Fibroblast of lung (primary cell): ENCODE measurements around the gene NACAD. TPM values are rescaled to one million over a fixed set of nuclear protein-coding genes. Genes with fewer than 3 reads are reported as not detected.

Source experiments
- DNase-seq, 2 donors: peaks; one replicate each; pipeline versions ENCODE4 v3.0.0 to v3.0.0-alpha.2; 2010; ENCODE audit warnings: low read depth in 2 of 2
- H2AFZ ChIP-seq: 2 replicates; pipeline ENCODE4 v1.5.1; 2012; ENCODE audit warnings: low read length, control low read depth, inconsistent platforms
- H3K27ac ChIP-seq: 2 replicates; pipeline ENCODE4 v1.5.1; 2011; ENCODE audit warnings: low read length, control low read depth; ENCODE audit not compliant: insufficient read depth
- H3K27me3 ChIP-seq: 2 replicates; pipeline ENCODE4 v1.5.1; 2011; ENCODE audit warnings: mild to moderate bottlenecking, low read length; ENCODE audit not compliant: control insufficient read depth, insufficient read depth
- H3K36me3 ChIP-seq: 2 replicates; pipeline ENCODE4 v1.5.1; 2011; ENCODE audit warnings: low read length; ENCODE audit not compliant: control insufficient read depth, insufficient read depth
- H3K4me1 ChIP-seq: 2 replicates; pipeline ENCODE4 v1.5.1; 2011; ENCODE audit warnings: low read length; ENCODE audit not compliant: control insufficient read depth, insufficient read depth; ENCODE audit errors: extremely low read depth
- H3K4me2 ChIP-seq: 2 replicates; pipeline ENCODE4 v1.5.1; 2011; ENCODE audit warnings: low read length, control low read depth; ENCODE audit not compliant: insufficient read depth; ENCODE audit errors: extremely low read depth
- H3K4me3 ChIP-seq, 4 experiments: fragments of 200-600 bp in 1 of 4; sonication (generic) in 1 of 4; replicated peaks in 1 of 4; 2 replicates each; pipeline ENCODE4 v1.5.1; 2011 to 2016; ENCODE audit warnings: low read length in 4 of 4, low read depth in 3 of 4, mild to moderate bottlenecking in 3 of 4, control low read depth in 2 of 4, inconsistent platforms in 1 of 4, mixed read lengths in 1 of 4; ENCODE audit not compliant: insufficient read depth in 1 of 4; ENCODE audit errors: control extremely low read depth in 1 of 4
- H3K79me2 ChIP-seq: 2 replicates; pipeline ENCODE4 v1.5.1; 2012; ENCODE audit warnings: mild to moderate bottlenecking, low read length, inconsistent platforms; ENCODE audit not compliant: control insufficient read depth, insufficient read depth
- H3K9ac ChIP-seq: 2 replicates; pipeline ENCODE4 v1.5.1; 2011; ENCODE audit warnings: mild to moderate bottlenecking, low read length, control low read depth; ENCODE audit not compliant: insufficient read depth
- H3K9me3 ChIP-seq: 2 replicates; pipeline ENCODE4 v1.5.1; 2012; ENCODE audit warnings: low read depth, low read length; ENCODE audit not compliant: control insufficient read depth, insufficient read depth
- H4K20me1 ChIP-seq: 2 replicates; pipeline ENCODE4 v1.5.1; 2011; ENCODE audit warnings: low read length; ENCODE audit not compliant: control insufficient read depth, insufficient read depth; ENCODE audit errors: extremely low read depth
- EZH2 ChIP-seq: IDR thresholded peaks from 2 replicates; pipeline ENCODE4 v1.5.1; 2012; ENCODE audit warnings: low read length, control low read depth, mild to moderate bottlenecking; ENCODE audit errors: missing control alignments
- polyA plus RNA-seq, 2 donors: library from polyadenylated mRNA; depleted of rRNA in 1 of 2; stranded (reverse) in 1 of 2; unstranded in 1 of 2; fragments of >200 nt; gene quantifications; 2 replicates each; pipeline ENCODE4 v1.2.1, GENCODE V29; 2011 to 2012; ENCODE audit warnings: missing spikeins in 1 of 2
- total RNA-seq: library from RNA; depleted of rRNA; stranded (reverse); fragments of >200 nt; gene quantifications from 2 replicates; pipeline ENCODE4 v1.2.1, GENCODE V29; 2014
- TF ChIP-seq, protein P1 (sequence below), 2 donors: IDR thresholded peaks in 1 of 2; conservative IDR thresholded peaks in 1 of 2; 1 replicate in 1 of 2; 2 replicates in 1 of 2; pipeline ENCODE4 v1.5.1; 2011 to 2012; ENCODE audit warnings: low read length in 2 of 2, control low read depth in 1 of 2, inconsistent platforms in 1 of 2, low read depth in 1 of 2, mild to moderate bottlenecking in 1 of 2

NACAD gene
- total and polyA plus RNA-seq, 2 donors (not counting 1 experiment from before 2014, with no cell fraction given), result 0.41 to 2.8 TPM

DNA sequence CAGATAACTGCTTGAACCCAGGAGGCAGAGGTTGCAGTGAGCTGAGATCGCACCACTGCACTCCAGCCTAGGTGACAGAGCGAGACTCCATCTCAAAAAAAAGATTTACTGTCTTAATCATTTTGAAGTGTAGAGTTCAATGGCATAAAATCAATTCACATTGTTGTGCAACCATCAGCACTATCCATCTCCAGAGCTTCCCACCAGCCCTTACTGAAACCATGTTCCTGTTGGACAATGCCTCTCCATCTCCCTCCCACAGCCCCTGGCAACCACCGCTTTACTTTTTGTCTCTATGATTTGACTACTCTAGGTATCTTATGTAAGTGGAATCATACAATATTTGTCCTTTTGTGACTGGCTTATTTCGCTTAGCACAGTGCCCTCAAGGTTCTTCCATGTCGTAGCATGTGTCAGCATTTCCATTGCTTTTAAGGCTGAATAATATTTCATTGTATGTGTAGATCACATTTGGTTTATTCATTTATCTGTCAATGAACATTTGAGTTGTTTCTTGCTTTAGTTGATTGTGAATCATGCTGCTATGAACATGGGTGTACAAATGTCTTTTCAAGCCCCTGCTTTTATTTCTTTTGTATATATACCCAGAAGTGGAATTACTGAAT is 33.1 kb downstream of the NACAD start:
- Histone ChIP-seq H2AFZ (no peak overlapping the region), H4K20me1 (no peaks in the 10 kb centered on the region)
- no peak for DNase-seq

DNA sequence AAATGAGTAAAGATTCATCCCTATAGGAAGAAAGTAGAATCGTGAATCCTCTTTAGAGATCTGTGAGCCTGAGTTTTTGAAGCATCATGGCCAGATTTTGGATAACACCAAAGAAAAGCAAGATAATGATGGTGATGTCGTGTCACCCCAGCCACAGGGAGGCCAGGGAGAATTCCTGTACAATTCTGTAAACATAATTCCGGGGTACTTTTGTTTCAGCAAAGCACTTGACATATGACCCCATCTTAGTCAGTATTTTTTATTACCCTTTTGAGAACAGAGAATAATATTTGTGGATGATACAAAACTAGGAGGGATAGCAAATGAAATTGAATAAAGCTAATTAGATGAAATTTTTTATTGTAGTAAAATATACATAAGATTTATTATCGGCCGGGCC is 33.8 kb downstream of the NACAD start:
- no peak for TF ChIP-seq EZH2
- TF ChIP-seq, protein P1, sequence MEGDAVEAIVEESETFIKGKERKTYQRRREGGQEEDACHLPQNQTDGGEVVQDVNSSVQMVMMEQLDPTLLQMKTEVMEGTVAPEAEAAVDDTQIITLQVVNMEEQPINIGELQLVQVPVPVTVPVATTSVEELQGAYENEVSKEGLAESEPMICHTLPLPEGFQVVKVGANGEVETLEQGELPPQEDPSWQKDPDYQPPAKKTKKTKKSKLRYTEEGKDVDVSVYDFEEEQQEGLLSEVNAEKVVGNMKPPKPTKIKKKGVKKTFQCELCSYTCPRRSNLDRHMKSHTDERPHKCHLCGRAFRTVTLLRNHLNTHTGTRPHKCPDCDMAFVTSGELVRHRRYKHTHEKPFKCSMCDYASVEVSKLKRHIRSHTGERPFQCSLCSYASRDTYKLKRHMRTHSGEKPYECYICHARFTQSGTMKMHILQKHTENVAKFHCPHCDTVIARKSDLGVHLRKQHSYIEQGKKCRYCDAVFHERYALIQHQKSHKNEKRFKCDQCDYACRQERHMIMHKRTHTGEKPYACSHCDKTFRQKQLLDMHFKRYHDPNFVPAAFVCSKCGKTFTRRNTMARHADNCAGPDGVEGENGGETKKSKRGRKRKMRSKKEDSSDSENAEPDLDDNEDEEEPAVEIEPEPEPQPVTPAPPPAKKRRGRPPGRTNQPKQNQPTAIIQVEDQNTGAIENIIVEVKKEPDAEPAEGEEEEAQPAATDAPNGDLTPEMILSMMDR (conservative IDR thresholded peaks at IDR 0.05 in 1 of 2, IDR thresholded peaks at IDR 0.05 in 1 of 2; ENCODE audit: low read depth in 1 of 2, low read length in 2 of 2), result no peak
- Histone ChIP-seq H3K4me3 (no peak overlapping the region), H2AFZ (no peak overlapping the region), H3K4me1 (no peaks in the 10 kb centered on the region), H3K9me3 (no peaks in the 10 kb centered on the region), H3K9ac (no peak overlapping the region), H3K27me3 (no peaks in the 10 kb centered on the region), H3K27ac (no peak overlapping the region), H3K79me2 (peaks cover 4% of the 10 kb centered on the region), H3K36me3 (no peaks in the 10 kb centered on the region), H4K20me1 (no peaks in the 10 kb centered on the region), H3K4me2 (no peak overlapping the region)
- DNase-seq, result peak in 1 of 2 donors; percentile 7

More for the DNA sequence above, 33.1 kb downstream of the NACAD start:
- H3K4me3 ChIP-seq, result no peak overlapping the region
- H3K9ac ChIP-seq, result no peak overlapping the region
- TF ChIP-seq, protein P1 (conservative IDR thresholded peaks at IDR 0.05 in 1 of 2, IDR thresholded peaks at IDR 0.05 in 1 of 2; ENCODE audit: low read depth in 1 of 2, low read length in 2 of 2), result no peak
- no peak for TF ChIP-seq EZH2
- no peaks in the 10 kb centered on the region for H3K4me1 ChIP-seq
- no peaks in the 10 kb centered on the region for H3K27me3 ChIP-seq
- H3K27ac ChIP-seq, result no peak overlapping the region
- H3K4me2 ChIP-seq, result no peak overlapping the region
- H3K9me3 ChIP-seq, result no peaks in the 10 kb centered on the region
- H3K79me2 ChIP-seq, result peaks cover 4% of the 10 kb centered on the region
- H3K36me3 ChIP-seq, result no peaks in the 10 kb centered on the region

DNA sequence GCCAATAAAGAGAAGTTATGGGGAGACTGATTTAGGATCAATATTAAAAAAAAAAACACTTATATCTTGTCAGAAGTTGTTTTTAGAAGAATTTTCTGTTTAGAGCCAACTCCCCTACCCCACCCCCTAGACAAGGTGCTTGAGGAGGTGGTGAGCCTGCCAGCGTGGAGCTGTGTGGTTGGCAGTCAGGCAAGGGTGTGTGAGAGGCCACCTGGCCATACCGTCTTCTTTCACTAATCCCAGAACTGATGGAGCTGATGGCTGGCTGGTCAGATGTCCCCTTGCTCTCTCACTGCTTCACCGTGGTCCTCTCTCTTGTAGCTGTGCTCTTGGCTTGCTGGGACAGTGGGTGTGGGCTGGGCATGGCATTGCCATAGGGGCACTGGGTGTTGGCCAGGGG is 34.3 kb downstream of the NACAD start:
- peaks cover 4% of the 10 kb centered on the region for H3K79me2 ChIP-seq

More for the DNA sequence above, 34.3 kb downstream of the NACAD start:
- no peak for TF ChIP-seq EZH2
- TF ChIP-seq, protein P1 (conservative IDR thresholded peaks at IDR 0.05 in 1 of 2, IDR thresholded peaks at IDR 0.05 in 1 of 2; ENCODE audit: low read depth in 1 of 2, low read length in 2 of 2), result no peak
- H4K20me1 ChIP-seq, result no peaks in the 10 kb centered on the region
- H3K9ac ChIP-seq, result no peak overlapping the region
- H3K36me3 ChIP-seq, result no peaks in the 10 kb centered on the region
- H2AFZ ChIP-seq, result no peak overlapping the region
- no peak overlapping the region for H3K4me2 ChIP-seq
- H3K4me1 ChIP-seq, result no peaks in the 10 kb centered on the region
- H3K9me3 ChIP-seq, result no peaks in the 10 kb centered on the region
- no peaks in the 10 kb centered on the region for H3K27me3 ChIP-seq
- no peak overlapping the region for H3K4me3 ChIP-seq
- no peak overlapping the region for H3K27ac ChIP-seq
- no peak for DNase-seq
